ENCODE data around the gene CSNK2B. TPM values are rescaled to one million over a fixed set of nuclear protein-coding genes. Genes with fewer than 3 reads are reported as not detected.
A peak's percentile ranks its signal among the peaks of the same experiment; 100 is the strongest.

Gene CSNK2B
- polyA plus RNA-seq, 1 donor (not counting 4 experiments of a cell fraction or from before 2014, with no cell fraction given), result 43.7 TPM

DNA sequence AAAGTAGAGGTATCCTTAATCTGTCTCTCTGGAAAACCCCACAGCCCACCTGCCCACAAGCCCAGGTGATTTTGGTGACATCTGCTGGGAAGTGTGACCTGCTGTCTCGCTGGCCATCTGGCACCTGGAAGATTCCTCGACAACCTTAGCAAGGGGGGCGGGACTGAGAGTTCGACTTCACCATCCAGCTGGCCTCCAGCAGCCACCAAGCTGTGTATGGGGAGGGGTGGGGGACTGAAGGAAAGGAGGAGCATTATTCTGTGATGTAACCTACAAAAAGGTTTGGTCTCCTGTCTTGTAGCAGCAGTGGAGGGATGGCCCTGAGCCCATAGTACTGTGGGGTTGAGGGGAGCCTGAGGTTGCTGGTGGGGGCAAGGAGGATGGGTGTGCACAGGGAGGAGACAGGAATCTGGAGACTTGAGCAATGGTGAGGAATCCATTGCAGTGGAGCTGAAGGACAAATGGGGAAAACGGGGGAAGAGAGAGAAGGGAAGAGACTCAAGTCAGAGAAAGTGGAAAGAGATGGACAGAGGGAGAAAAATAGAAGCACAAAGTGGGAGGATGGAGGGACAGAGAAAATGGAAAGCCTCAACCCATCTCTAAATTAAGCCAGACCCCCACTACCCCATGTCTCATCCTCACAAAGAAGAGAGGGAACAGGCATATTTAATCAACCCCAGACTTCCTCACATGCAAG is 44.8 kb downstream of the CSNK2B start:
- Histone ChIP-seq H3K4me3 (ENCODE audit: control insufficient read depth in 2 of 3, extremely low read depth in 1 of 3, insufficient read depth in 2 of 3, low read depth in 1 of 3, low read length in 3 of 3) (no peak overlapping the region), H3K4me2 (ENCODE audit: control insufficient read depth, extremely low read depth, insufficient read depth, low read depth, low read length) (peak overlapping the region; percentile 69), H3K4me1 (ENCODE audit: control insufficient read depth, extremely low read depth, insufficient read depth, low read length) (peaks cover 20% of the 10 kb centered on the region), H3K9ac (ENCODE audit: control insufficient read depth, extremely low read depth, insufficient read depth, low read length) (no peak overlapping the region), H4K20me1 (ENCODE audit: control insufficient read depth, extremely low read depth, insufficient read depth, low read length) (no peaks in the 10 kb centered on the region), H2AFZ (ENCODE audit: control insufficient read depth, low read length) (peak overlapping the region; percentile 62), H3K79me2 (ENCODE audit: control insufficient read depth, insufficient read depth, low read length) (no peaks in the 10 kb centered on the region), H3K27ac (ENCODE audit: control insufficient read depth, insufficient read depth, low read length) (no peak overlapping the region), H3K9me1 (ENCODE audit: control insufficient read depth, extremely low read depth, insufficient read depth, low read length) (no peaks in the 10 kb centered on the region), H3K9me3 (ENCODE audit: control insufficient read depth, low read depth, low read length) (no peaks in the 10 kb centered on the region), H3K27me3 (ENCODE audit: control insufficient read depth, extremely low read depth, insufficient read depth, low read length) (no peaks in the 10 kb centered on the region), H3K36me3 (ENCODE audit: control insufficient read depth in 2 of 2, extremely low read depth in 1 of 2, insufficient read depth in 2 of 2, low read length in 2 of 2) (no peaks in the 10 kb centered on the region)
- TF ChIP-seq, protein P1, sequence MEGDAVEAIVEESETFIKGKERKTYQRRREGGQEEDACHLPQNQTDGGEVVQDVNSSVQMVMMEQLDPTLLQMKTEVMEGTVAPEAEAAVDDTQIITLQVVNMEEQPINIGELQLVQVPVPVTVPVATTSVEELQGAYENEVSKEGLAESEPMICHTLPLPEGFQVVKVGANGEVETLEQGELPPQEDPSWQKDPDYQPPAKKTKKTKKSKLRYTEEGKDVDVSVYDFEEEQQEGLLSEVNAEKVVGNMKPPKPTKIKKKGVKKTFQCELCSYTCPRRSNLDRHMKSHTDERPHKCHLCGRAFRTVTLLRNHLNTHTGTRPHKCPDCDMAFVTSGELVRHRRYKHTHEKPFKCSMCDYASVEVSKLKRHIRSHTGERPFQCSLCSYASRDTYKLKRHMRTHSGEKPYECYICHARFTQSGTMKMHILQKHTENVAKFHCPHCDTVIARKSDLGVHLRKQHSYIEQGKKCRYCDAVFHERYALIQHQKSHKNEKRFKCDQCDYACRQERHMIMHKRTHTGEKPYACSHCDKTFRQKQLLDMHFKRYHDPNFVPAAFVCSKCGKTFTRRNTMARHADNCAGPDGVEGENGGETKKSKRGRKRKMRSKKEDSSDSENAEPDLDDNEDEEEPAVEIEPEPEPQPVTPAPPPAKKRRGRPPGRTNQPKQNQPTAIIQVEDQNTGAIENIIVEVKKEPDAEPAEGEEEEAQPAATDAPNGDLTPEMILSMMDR (optimal IDR thresholded peaks at IDR 0.05 in 1 of 3, IDR thresholded peaks at IDR 0.05 in 1 of 3, conservative IDR thresholded peaks at IDR 0.05 in 1 of 3; ENCODE audit: extremely low read depth in 1 of 3, insufficient read depth in 2 of 3, low read length in 3 of 3), result no peak
- TF ChIP-seq EZH2 (IDR thresholded peaks at IDR 0.05; ENCODE audit: low read length), result no peak
- FAIRE-seq (no peak), DNase-seq (ENCODE audit: low read depth, low spot score) (no peak)
- dilution Hi-C loops (cut with MboI; ENCODE audit: extremely low pct_ligation_motif_present, low sequenced_read_pairs), result no loop called here

DNA sequence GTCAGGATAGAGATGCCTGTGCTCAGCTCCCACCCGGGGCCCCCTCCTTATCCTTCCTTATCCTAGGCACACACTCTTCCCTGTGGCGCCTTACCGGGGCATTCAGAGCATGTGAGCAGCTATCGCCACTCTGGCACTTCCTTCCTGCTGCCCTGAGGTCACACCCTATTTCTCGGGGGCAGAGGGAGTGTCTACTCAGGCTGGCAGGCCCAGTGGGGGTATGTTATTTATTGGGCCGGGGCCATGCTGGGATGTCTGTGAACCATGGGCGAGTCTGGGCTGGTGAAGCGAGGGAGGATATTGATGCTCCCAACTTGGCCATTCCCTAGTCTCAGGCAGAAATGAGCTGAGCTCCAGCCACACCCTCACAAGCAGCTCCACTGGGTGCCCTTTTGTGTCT is 45.4 kb downstream of the CSNK2B start:
- dilution Hi-C loops (cut with MboI; ENCODE audit: extremely low pct_ligation_motif_present, low sequenced_read_pairs), result no loop called here

More for the DNA sequence above, 45.4 kb downstream of the CSNK2B start:
- Histone ChIP-seq H3K79me2 (ENCODE audit: control insufficient read depth, insufficient read depth, low read length) (no peaks in the 10 kb centered on the region), H3K27ac (ENCODE audit: control insufficient read depth, insufficient read depth, low read length) (no peak overlapping the region), H3K4me1 (ENCODE audit: control insufficient read depth, extremely low read depth, insufficient read depth, low read length) (peaks cover 20% of the 10 kb centered on the region), H3K4me2 (ENCODE audit: control insufficient read depth, extremely low read depth, insufficient read depth, low read depth, low read length) (peak overlapping the region; percentile 69), H3K4me3 (ENCODE audit: control insufficient read depth in 2 of 3, extremely low read depth in 1 of 3, insufficient read depth in 2 of 3, low read depth in 1 of 3, low read length in 3 of 3) (peak overlapping the region in 1 of 3 experiments; percentile 7), H3K36me3 (ENCODE audit: control insufficient read depth in 2 of 2, extremely low read depth in 1 of 2, insufficient read depth in 2 of 2, low read length in 2 of 2) (no peaks in the 10 kb centered on the region), H2AFZ (ENCODE audit: control insufficient read depth, low read length) (peak overlapping the region; percentile 62), H3K9me1 (ENCODE audit: control insufficient read depth, extremely low read depth, insufficient read depth, low read length) (no peaks in the 10 kb centered on the region), H4K20me1 (ENCODE audit: control insufficient read depth, extremely low read depth, insufficient read depth, low read length) (no peaks in the 10 kb centered on the region), H3K9me3 (ENCODE audit: control insufficient read depth, low read depth, low read length) (no peaks in the 10 kb centered on the region), H3K27me3 (ENCODE audit: control insufficient read depth, extremely low read depth, insufficient read depth, low read length) (no peaks in the 10 kb centered on the region), H3K9ac (ENCODE audit: control insufficient read depth, extremely low read depth, insufficient read depth, low read length) (no peak overlapping the region)
- no peak for DNase-seq (ENCODE audit: low read depth, low spot score)
- no peak for TF ChIP-seq EZH2 (IDR thresholded peaks at IDR 0.05; ENCODE audit: low read length)
- TF ChIP-seq, protein P1 (optimal IDR thresholded peaks at IDR 0.05 in 1 of 3, IDR thresholded peaks at IDR 0.05 in 1 of 3, conservative IDR thresholded peaks at IDR 0.05 in 1 of 3; ENCODE audit: extremely low read depth in 1 of 3, insufficient read depth in 2 of 3, low read length in 3 of 3), result no peak
- peak; percentile 69 for FAIRE-seq

Measured in keratinocyte (primary cell).